22Rv1 (cell line): ENCODE results near the gene ASB12.
"Not testable (repeated sequence)": the region's sequence is repeated elsewhere in the genome, so short reads cannot be mapped to it uniquely, and the experiment has no call there.

ENCODE experiments used
- H3K27ac ChIP-seq: fragments of 450-650 bp; 2 replicates; pipeline ENCODE4 v1.5.1; 2017
- ZFX ChIP-seq: fragments of 450-650 bp; IDR thresholded peaks from 2 replicates; pipeline ENCODE4 v1.6.1; 2017; ENCODE audit warnings: antibody characterized with exemption, borderline replicate concordance
- TF ChIP-seq, protein P1 (sequence below): fragments of 450-650 bp; IDR thresholded peaks from 2 replicates; pipeline ENCODE4 v1.5.1; 2017; ENCODE audit warnings: mild to moderate bottlenecking

Gene ASB12, protein sequence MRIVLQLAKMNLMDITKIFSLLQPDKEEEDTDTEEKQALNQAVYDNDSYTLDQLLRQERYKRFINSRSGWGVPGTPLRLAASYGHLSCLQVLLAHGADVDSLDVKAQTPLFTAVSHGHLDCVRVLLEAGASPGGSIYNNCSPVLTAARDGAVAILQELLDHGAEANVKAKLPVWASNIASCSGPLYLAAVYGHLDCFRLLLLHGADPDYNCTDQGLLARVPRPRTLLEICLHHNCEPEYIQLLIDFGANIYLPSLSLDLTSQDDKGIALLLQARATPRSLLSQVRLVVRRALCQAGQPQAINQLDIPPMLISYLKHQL

DNA sequence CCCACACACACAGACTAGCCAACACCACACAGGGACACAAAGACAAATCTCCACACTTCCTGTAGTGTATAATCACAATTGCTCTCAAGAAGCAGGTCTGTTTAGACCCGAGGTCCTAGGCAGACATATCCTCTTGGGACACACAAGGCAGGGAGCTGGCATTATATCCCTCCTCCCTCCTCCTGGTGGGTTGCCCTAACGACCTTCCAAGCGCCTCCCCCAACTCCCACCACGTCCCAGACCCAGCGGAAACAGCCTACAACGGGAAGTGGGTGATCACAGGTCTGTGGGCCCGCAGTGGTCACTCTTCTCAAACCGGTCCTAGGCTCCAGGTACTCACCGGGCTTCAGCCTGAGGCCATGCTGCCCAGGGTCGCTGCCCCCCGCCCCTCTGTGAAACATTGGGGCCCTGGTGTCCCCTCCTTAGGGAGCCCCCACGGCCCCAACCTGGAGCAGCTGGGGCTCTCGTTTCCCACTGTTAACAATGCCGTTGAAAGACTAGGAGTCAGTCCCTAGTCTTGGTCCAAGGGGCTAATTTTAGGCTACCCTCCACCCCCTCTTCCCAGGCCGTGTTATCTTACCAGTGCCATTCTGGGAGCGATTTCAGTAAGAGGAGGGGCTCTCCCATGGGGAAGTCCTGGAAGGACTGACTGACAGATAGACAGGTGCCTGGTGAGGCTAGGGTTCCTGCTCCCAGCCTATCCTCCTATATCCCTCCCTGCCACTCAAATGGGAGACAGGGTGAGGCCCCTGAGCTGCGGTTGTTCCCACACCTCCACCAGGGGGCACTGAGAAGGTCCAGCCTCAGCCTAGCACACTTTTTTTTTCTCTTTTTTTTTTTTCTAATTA, at the start of gene ASB12:
ASB12 (minus strand) TSS at position 485 of the 848 bp plus-strand sequence. CDS start 4,957 bp downstream, outside the sequence.
- no peak within 1 kb of the TSS for H3K27ac ChIP-seq
- TF ChIP-seq ZFX = no peak
- TF ChIP-seq, protein P1, sequence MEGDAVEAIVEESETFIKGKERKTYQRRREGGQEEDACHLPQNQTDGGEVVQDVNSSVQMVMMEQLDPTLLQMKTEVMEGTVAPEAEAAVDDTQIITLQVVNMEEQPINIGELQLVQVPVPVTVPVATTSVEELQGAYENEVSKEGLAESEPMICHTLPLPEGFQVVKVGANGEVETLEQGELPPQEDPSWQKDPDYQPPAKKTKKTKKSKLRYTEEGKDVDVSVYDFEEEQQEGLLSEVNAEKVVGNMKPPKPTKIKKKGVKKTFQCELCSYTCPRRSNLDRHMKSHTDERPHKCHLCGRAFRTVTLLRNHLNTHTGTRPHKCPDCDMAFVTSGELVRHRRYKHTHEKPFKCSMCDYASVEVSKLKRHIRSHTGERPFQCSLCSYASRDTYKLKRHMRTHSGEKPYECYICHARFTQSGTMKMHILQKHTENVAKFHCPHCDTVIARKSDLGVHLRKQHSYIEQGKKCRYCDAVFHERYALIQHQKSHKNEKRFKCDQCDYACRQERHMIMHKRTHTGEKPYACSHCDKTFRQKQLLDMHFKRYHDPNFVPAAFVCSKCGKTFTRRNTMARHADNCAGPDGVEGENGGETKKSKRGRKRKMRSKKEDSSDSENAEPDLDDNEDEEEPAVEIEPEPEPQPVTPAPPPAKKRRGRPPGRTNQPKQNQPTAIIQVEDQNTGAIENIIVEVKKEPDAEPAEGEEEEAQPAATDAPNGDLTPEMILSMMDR = peak; percentile 9; the same call in 1 of the 2 replicates

DNA sequence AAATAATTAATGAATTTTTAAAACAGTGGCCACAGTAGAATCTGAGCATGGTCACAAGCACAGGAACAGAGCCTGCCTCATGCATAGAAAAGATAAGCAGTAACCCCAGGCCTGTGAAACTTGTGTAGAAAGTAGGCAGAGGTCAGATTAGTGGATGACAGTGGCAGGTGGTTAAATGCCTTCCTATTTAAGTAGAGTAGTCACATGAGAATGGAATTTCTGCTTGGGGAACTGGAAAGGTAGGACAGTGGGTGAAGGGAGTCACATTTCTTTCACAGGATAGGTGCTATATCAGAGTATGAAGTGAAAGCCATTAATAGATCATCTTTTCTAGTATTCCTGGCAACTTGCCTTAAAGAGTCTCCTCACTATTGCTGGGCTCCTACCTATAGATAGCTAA, 34.9 kb upstream of the ASB12 start:
- TF ChIP-seq ZFX = no peak
- TF ChIP-seq, protein P1 = no peak
- H3K27ac ChIP-seq = no peak overlapping the region

DNA sequence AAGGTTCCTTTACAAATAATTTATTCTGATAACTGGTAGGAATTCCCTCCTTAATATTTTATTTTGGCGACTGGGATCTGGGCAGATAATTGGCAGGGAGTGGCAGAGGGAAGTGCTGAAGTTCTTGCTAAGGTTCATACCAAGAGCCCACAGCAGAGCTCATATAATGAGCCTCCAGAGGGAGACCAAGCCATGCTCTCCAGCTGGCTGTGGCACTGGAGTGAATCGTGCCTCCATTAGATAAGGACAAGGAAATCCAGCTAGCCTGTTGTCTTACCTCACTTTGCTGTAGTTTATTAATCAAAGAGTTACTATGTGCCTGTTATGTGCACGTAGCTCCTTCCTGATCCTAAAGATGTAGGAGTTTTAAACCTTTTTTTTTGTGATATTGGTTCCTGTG, 1.3 kb downstream of the ASB12 start:
- no peak overlapping the region for H3K27ac ChIP-seq
- TF ChIP-seq, protein P1 = no peak
- no peak for TF ChIP-seq ZFX

DNA sequence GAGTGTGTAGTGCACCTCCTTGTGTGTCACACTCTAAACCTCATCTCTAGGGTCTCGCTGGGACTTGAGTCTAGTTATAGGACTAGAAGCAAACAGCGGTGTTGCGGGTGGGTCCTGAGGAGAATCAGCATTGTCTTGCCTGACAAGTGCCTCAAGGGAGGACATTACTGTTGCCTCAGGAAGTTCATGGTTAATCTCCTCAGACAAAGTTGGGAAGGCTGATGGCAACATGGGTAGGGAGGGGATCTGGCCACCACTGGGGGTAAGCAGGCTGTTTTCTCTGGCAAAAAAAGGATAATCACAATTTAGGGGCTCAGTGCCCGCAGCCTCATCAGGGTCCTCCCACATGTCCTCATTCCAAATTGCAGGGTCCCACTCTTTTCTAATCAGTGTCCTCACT, 12.4 kb downstream of the ASB12 start:
- no peak overlapping the region for H3K27ac ChIP-seq
- TF ChIP-seq, protein P1 = no peak
- TF ChIP-seq ZFX = no peak

DNA sequence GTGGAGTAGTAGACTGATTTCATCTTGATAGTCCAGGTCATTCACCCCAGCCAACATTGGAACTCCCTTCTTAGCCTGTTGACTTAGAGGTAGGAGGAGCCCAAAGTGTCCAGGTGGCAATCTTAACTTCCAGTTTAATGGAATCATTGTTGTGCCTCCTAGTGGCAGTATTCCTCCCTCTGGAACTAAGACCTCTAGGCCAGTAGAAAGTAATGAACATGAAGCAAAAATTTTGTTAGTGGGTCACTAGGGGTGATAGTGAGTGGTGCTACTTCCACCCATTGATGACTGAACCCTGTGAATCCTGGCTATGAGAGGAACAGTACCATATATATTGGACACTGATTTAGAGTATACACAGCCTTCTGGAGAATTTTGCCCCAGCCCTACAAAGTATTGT, 16.4 kb downstream of the ASB12 start:
- TF ChIP-seq, protein P1 = peak; percentile 4; the same call in 1 of the 2 replicates
- not testable (repeated sequence) for H3K27ac ChIP-seq

DNA sequence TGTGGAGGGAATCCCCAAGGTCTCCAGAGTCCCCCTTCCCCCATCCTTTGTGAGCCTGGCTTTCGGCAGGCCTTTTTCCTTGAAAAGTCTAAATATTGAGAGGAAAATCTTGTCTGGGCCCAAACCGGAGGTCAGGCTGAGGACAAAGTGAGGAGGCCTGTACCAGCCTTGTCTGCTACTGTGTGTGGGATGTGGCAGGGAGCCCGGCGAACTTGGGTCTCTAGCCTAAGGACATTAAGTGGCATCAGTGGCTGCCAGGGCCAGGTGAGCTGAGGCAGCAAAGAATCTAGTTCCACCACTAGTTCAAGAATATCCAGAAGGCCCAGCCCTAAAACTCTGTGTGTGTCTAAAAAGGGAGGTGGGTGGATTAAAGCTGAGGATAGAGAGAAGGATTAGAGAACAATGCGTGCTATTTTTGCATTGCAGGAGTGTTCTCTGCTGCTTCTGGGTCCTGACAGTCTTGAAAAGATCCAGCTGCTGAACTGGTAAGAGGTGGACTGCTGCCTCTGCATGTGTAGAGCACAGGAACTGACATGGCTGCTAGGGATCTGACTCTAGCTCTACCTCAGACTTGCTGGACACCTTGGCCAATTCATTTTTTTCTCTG, 23.7 kb downstream of the ASB12 start:
- peak overlapping the region; percentile 78 for H3K27ac ChIP-seq

More for the DNA sequence above, 23.7 kb downstream of the ASB12 start:
- no peak for TF ChIP-seq ZFX
- TF ChIP-seq, protein P1 = no peak
